NCI-H1048 (cell line): ENCODE measurements around the gene IL20.

Experiments
- DNase-seq: peaks from one replicate; lab custom pipeline; 2025; lab: John Stamatoyannopoulos, UW

The IL20 gene

GRCh38 chr1:206878456-206878855, 13.0 kb downstream of the IL20 start:
- no peak for DNase-seq

DNA sequence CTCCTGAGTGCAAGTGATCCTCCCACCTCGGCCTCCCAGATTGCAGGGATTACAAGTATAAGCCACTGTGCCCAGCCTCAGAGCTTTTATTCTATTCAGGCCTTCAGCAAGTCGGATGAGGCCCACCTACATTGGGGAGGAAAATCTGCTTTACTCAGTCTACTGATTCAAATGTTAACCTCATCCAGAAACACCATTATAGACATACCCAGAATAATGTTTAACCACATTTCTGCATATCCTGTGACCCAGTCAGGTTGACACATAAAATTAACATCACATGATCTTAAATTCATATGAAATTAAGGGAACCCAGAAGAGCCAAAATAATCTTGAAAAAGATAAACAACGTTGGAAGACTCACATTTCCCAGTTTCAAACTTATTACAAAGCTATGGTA, 14.9 kb downstream of the IL20 start:
- DNase-seq: no peak

DNA sequence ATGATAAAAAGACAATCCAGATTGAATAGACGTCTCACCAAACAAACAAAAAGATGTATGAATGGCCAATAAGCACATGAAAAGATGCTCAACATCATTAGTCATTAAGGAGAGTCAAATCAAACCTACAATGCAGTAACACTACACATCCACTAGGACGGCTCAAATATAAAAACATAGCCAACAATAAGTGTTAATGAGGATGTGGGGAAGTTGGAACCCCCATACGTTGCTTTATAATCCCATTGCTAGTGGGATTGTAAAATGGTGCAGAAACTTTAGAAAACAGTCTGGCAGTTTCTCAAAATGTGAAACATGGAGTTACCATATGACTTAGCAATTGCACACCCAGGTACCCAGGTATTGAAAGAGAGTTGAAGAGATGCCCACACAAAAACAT, 17.1 kb downstream of the IL20 start:
- DNase-seq: no peak

GRCh38 chr1:206883160-206883559, 17.7 kb downstream of the IL20 start:
- no peak for DNase-seq

GRCh38 chr1:206883876-206884275, 18.5 kb downstream of the IL20 start:
- DNase-seq: no peak

GRCh38 chr1:206885341-206886060, 20.1 kb downstream of the IL20 start:
- DNase-seq: no peak

DNA sequence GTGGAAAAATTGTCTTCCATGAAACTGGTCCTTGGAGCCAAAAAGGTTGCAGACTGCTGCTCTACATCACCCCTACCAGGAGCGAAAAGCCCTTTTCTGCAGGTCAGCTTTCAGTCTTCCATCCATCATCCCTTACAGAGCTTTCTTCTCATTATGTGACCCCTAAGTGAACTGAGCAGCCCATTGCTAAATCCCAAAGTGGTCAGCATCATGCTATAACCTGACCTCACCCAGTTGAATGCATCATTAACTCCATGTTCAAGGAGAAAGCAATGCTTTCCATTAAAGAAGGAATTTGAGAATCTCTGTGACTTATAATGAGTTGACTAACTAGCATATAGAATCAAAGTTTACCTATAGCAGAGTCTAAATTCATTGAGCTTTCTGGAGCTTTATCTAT, 21.4 kb downstream of the IL20 start:
- no peak for DNase-seq

DNA sequence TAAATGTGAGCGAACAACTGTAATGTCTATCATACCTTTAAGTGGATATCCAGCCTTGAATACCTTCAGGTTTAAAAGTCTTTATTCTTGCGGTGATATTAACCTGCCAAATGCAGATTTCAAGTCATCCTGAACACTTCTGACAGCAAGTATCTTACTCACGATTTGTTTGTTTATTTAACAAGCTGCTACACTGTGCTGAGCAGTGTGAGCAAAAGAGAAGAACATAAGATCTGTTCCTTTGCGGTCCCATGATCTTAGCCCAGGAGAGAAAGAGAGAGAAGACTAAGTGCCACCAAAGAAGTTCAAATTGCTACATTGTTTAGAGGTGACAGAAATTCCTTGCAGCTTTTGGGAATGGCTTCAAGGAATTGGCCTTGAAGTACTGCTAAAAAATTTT, 22.3 kb downstream of the IL20 start:
- no peak for DNase-seq

- DNase-seq: no peak
Observed at GRCh38 chr1:206890125-206891060, 25.0 kb downstream of the IL20 start.

DNA sequence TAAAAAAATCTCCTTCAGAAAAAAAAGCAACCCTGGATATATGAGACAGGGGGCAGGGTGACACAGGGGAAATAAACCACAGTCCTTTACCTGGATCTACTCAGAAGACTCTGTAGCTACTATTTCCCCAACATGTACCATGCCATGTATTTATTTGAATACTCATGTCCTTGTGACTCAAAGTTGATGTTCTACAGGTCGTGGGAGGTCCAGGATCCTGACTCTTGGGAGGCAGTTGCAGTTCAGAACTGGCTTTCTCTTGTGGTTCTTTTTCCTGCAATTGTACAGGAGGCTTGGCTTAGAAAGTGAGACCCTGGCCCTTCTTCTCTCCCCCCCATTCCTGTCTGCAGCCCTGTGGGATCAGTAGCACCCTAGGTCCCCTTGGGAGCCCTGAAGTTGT, 26.0 kb downstream of the IL20 start:
- DNase-seq: no peak

- no peak for DNase-seq
Observed at GRCh38 chr1:206892351-206892984, 27.0 kb downstream of the IL20 start.

DNA sequence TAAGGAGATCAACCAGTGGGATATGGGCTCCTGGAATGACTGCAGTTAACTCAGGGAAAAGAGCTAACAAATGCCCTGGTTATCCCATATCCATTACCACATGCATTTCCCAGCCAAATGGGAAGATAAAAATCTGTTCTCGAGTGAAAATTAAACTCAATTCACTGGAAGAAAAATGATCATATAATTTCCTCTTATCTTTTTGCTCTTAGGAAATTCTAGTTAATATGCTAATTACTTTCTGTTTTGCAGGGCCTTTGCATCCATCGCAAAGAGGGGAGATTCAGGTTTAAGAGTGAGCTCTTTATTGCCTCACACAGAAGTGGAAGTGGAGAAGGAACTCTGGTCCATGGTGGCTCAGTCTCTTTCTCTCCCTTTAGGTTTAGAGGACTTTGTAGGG, 28.0 kb downstream of the IL20 start:
- no peak for DNase-seq

- no peak for DNase-seq
Observed at GRCh38 chr1:206895325-206895724, 29.9 kb downstream of the IL20 start.

DNA sequence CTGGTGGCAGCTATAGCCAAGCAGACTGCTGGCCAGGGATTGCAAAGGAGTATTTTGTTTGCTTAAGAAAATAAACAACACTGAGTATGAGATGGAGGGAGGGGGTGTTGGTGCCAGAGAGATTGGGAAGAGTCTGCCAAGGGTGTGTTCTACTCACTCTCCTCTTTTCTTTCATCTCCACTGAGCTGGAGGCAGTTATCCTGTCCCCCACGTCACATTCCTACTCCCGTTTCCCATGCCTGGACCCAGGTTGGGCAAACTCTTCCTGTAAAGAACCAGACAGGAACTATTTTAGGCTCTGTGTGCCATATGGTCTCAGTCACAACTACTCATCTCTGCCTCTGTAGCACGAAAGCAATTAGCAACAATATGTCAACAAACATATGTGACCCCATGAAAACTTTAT, 30.4 kb downstream of the IL20 start:
- DNase-seq: no peak

DNA sequence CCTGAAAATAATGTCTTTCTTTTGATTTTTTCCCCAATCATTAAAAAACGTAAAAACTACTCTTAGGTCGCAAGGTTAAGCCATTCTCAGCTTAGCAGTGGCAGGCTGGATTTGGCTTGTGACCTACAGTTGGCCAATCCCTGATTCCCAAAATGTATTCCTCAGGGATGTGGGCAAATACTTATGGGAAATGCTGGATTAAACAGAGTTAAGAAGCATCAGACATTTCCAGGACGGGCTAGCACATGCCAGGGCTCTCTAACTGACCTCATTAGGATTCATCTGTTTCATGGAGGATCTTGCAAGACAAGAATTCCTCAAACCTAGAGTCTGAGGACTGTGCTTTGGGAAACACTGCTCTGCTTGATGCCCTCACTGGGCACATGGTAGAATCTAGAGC, 30.8 kb downstream of the IL20 start:
- DNase-seq: no peak

- no peak for DNase-seq
Observed at GRCh38 chr1:206897175-206897574, 31.8 kb downstream of the IL20 start, which contains the start of gene IL24. Gene IL24 (plus strand): TSS chr1:206897443. CDS start chr1:206897833, 390 bp downstream.

- no peak for DNase-seq
Observed at GRCh38 chr1:206898089-206898914, 32.9 kb downstream of the IL20 start.

GRCh38 chr1:206898915-206899431, 33.5 kb downstream of the IL20 start:
- DNase-seq: no peak

GRCh38 chr1:206899717-206900116, 34.3 kb downstream of the IL20 start:
- DNase-seq: no peak

DNA sequence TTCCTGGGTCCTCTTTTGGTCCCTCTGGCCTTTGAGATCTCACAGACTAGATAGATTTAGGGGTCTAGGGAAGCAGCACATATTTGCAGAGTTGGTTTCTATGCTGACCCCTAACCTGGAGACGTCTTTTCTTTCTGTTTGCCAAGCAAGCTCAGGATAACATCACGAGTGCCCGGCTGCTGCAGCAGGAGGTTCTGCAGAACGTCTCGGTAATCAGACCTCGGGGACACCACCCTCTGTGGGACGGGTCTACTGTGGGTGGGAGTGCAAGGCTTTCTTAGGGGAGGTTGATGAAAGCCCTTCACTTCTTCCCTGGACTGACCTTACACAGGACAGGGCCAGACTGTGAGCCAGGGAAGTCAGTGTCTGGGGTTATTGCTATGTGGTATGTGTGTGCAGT, 34.7 kb downstream of the IL20 start:
- DNase-seq: no peak

DNA sequence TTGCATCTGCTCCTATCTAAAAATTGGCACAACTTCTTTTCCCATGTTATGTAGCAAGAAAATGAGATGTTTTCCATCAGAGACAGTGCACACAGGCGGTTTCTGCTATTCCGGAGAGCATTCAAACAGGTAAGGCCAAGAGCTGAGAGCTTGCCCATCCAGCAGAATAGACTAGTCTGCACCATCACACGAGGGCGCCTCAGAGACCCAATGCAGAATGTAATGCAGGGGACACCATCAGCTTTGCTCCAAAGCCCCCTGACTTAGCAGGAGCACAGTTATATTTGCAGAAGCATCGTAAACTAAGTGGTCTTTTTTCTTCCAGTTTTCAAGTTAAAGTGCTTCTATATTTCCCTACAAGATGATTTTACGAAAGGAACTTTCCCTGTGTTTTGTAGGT, 36.5 kb downstream of the IL20 start:
- no peak for DNase-seq

- DNase-seq: no peak
Observed at GRCh38 chr1:206902702-206903101, 37.3 kb downstream of the IL20 start.
